Stimulated activated CD4-positive, alpha-beta T cell treated with anti-CD3 and anti-CD28 coated beads, Interleukin-15, amount 100 ng/mL, for 48 hours (primary cell): ENCODE measurements around the gene SMC3.
A peak's percentile ranks its signal among the peaks of the same experiment; 100 is the strongest.
"Not testable (repeated sequence)": the region's sequence is repeated elsewhere in the genome, so short reads cannot be mapped to it uniquely, and the experiment has no call there.

Experiments used
- DNase-seq, 2 donors: peaks; one replicate each; pipeline ENCODE4 v3.0.0-alpha.2; 2020; ENCODE audit warnings: low read depth in 2 of 2

The SMC3 gene

GRCh38 chr10:110625356-110625894 lies 57.9 kb downstream of the SMC3 start:
- DNase-seq, result no peak

- no peak for DNase-seq
Measured at GRCh38 chr10:110625951-110626855, 58.7 kb downstream of the SMC3 start.

- no peak for DNase-seq
Measured at GRCh38 chr10:110628161-110628560, 60.7 kb downstream of the SMC3 start.

- no peak for DNase-seq
Measured at GRCh38 chr10:110629680-110630191, 62.2 kb downstream of the SMC3 start.

GRCh38 chr10:110631934-110632333 lies 64.4 kb downstream of the SMC3 start:
- DNase-seq, result no peak

- DNase-seq, result no peak
Measured at GRCh38 chr10:110632591-110633215, 65.2 kb downstream of the SMC3 start.

GRCh38 chr10:110634527-110635209 lies 67.2 kb downstream of the SMC3 start:
- DNase-seq, result no peak

GRCh38 chr10:110636572-110636931 lies 69.1 kb downstream of the SMC3 start:
- DNase-seq, result no peak

- DNase-seq, result no peak
Measured at GRCh38 chr10:110636932-110637557, 69.5 kb downstream of the SMC3 start.

- DNase-seq, result no peak
Measured at GRCh38 chr10:110637558-110638053, 70.1 kb downstream of the SMC3 start.

GRCh38 chr10:110638319-110638718 lies 70.8 kb downstream of the SMC3 start:
- no peak for DNase-seq

- DNase-seq, result not testable (repeated sequence)
Measured at GRCh38 chr10:110639046-110639445, 71.6 kb downstream of the SMC3 start.

GRCh38 chr10:110639858-110640257 lies 72.4 kb downstream of the SMC3 start:
- DNase-seq, result not testable (repeated sequence)

- peak; percentile 33 to 52 for DNase-seq
Measured at GRCh38 chr10:110641256-110641655, 73.8 kb downstream of the SMC3 start.

- DNase-seq, result no peak
Measured at GRCh38 chr10:110642204-110643034, 74.9 kb downstream of the SMC3 start.

GRCh38 chr10:110643035-110643652 lies 75.6 kb downstream of the SMC3 start:
- no peak for DNase-seq

GRCh38 chr10:110643653-110644597 lies 76.4 kb downstream of the SMC3 start, which contains the start of gene RBM20:
Gene RBM20, plus strand, starts transcription at chr10:110644336. Its CDS starts 119 bp downstream, at chr10:110644455.
- no peak for DNase-seq

GRCh38 chr10:110644598-110645462 lies 77.3 kb downstream of the SMC3 start:
- no peak for DNase-seq
